Measurements from ENCODE around the gene GDNF. TPM values are rescaled to one million over a fixed set of nuclear protein-coding genes. Genes with fewer than 3 reads are reported as not detected.

GDNF gene
- total and polyA plus RNA-seq, 8 donors: 0.04 to 0.47 TPM; not detected in 6

GRCh38 chr5:37769840-37770239, 70.0 kb downstream of the GDNF start:
- Histone ChIP-seq H3K36me3 (no peaks in the 10 kb centered on the region), H3K9me3 (no peaks in the 10 kb centered on the region), H3K27ac (no peak overlapping the region), H3K4me3 (no peak overlapping the region), H3K27me3 (no peaks in the 10 kb centered on the region), H3K4me1 (no peaks in the 10 kb centered on the region)
- WGBS, 2 donors: 57 to 79% methylated on average over 1 of the region's 1 CpG
- DNase-seq (no peak), ATAC-seq (no peak), FAIRE-seq (no peak)
- no peak for TF ChIP-seq CTCF (IDR thresholded peaks at IDR 0.05)
- intact Hi-C loops (cut with DNase I): no loop called here

- FAIRE-seq: no peak
- Histone ChIP-seq H3K9me3 (no peaks in the 10 kb centered on the region), H3K4me1 (no peaks in the 10 kb centered on the region), H3K27ac (no peak overlapping the region), H3K27me3 (no peaks in the 10 kb centered on the region), H3K36me3 (no peaks in the 10 kb centered on the region), H3K4me3 (no peak overlapping the region)
- ATAC-seq: no peak
- TF ChIP-seq CTCF (IDR thresholded peaks at IDR 0.05): no peak
- intact Hi-C loops (cut with DNase I): no loop called here
- WGBS, 2 donors: 74 to 81% methylated on average over 4 of the region's 4 CpGs
- no peak for DNase-seq
These were observed 70.7 kb downstream of the GDNF start for GRCh38 chr5:37769108-37769507.

- Histone ChIP-seq H3K4me3 (no peak overlapping the region), H3K9me3 (no peaks in the 10 kb centered on the region), H3K27me3 (no peaks in the 10 kb centered on the region), H3K36me3 (no peaks in the 10 kb centered on the region), H3K27ac (no peak overlapping the region), H3K4me1 (no peaks in the 10 kb centered on the region)
- no peak for TF ChIP-seq CTCF (IDR thresholded peaks at IDR 0.05)
- ATAC-seq (no peak), FAIRE-seq (no peak), DNase-seq (no peak)
- intact Hi-C loops (cut with DNase I): no loop called here
These were observed 71.5 kb downstream of the GDNF start for GRCh38 chr5:37768371-37768770.

- Histone ChIP-seq H3K4me1 (no peaks in the 10 kb centered on the region), H3K4me3 (no peak overlapping the region), H3K27ac (no peak overlapping the region), H3K9me3 (no peaks in the 10 kb centered on the region), H3K27me3 (no peaks in the 10 kb centered on the region), H3K36me3 (no peaks in the 10 kb centered on the region)
- intact Hi-C loops (cut with DNase I): no loop called here
- no peak for ATAC-seq
- WGBS, 2 donors: 65 to 80% methylated on average over 4 of the region's 4 CpGs
- DNase-seq: no peak
- FAIRE-seq: no peak
- no peak for TF ChIP-seq CTCF (IDR thresholded peaks at IDR 0.05)
These were observed 71.9 kb downstream of the GDNF start for GRCh38 chr5:37767961-37768360.

- Histone ChIP-seq H3K27ac (no peak overlapping the region), H3K27me3 (no peaks in the 10 kb centered on the region), H3K4me3 (no peak overlapping the region), H3K4me1 (no peaks in the 10 kb centered on the region), H3K9me3 (no peaks in the 10 kb centered on the region), H3K36me3 (no peaks in the 10 kb centered on the region)
- ATAC-seq (no peak), FAIRE-seq (no peak), DNase-seq (no peak)
- WGBS, 2 donors: 50% methylated on average over 3 of the region's 3 CpGs
- intact Hi-C loops (cut with DNase I): no loop called here
- no peak for TF ChIP-seq CTCF (IDR thresholded peaks at IDR 0.05)
These were observed 72.6 kb downstream of the GDNF start for GRCh38 chr5:37767251-37767650.
